Measurements from ENCODE around the gene PLCG1.

DNA sequence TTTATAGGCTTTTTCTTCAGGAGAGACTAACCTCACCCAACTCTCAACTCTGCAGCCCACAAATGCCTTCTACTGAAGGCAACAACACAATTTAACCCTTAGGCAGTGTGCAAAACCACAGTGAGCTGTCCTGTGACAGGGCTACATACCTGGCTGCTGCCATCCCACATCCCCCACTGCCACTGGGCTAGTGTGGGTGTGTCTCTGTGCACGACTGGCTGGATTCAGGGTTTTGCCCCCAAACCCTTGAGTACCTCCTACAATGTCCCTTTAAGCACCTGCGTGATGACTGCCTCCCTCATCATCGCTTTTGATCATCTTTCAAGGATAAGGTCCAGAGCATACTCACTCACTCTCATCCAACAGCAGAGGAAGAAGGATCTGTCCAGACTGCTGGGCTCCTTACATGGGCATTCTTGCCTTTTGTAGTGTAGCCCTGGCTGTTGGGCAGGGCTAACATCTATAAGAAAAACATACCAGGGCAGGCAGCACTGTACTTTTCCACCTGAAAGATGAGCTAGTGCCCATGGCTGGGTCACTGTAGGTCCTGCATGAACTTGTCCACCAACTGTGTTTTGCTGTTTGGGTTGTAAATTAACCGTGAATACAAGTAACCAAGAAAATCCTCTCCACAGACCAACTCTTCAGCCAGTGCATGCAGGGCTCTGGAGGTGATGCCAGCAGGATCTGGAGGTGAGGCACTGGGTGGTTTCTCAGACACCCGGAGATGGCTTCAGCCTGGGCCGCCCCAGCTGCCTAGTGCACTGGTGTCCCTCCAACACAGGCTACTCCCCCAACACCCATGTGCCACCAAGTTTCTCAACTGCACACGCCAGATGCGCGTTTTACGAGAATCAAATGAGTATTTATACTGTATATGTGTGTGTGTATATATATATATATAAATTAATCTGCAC, 45.2 kb downstream of the PLCG1 start:
- TF ChIP-seq, protein P1, sequence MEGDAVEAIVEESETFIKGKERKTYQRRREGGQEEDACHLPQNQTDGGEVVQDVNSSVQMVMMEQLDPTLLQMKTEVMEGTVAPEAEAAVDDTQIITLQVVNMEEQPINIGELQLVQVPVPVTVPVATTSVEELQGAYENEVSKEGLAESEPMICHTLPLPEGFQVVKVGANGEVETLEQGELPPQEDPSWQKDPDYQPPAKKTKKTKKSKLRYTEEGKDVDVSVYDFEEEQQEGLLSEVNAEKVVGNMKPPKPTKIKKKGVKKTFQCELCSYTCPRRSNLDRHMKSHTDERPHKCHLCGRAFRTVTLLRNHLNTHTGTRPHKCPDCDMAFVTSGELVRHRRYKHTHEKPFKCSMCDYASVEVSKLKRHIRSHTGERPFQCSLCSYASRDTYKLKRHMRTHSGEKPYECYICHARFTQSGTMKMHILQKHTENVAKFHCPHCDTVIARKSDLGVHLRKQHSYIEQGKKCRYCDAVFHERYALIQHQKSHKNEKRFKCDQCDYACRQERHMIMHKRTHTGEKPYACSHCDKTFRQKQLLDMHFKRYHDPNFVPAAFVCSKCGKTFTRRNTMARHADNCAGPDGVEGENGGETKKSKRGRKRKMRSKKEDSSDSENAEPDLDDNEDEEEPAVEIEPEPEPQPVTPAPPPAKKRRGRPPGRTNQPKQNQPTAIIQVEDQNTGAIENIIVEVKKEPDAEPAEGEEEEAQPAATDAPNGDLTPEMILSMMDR (IDR thresholded peaks at IDR 0.05; ENCODE audit: low read depth, low read length, poor library complexity, severe bottlenecking): no peak
- no peak for TF ChIP-seq EZH2phosphoT487 (IDR thresholded peaks at IDR 0.05; ENCODE audit: borderline replicate concordance, low read length)

Measured in DOHH2 (cell line).